GM12875 (cell line): ENCODE measurements around the gene LY6G6C.

Experiments used
- H3K4me3 ChIP-seq: one replicate; pipeline ENCODE4 v1.5.1; 2011; ENCODE audit warnings: low read depth, low read length, control low read depth
- TF ChIP-seq, protein P1 (sequence below): IDR thresholded peaks from 2 replicates; pipeline ENCODE4 v1.5.1; 2011; ENCODE audit warnings: low read depth, mild to moderate bottlenecking, control low read depth, inconsistent platforms, low read length, moderate library complexity, borderline replicate concordance; ENCODE audit not compliant: insufficient read depth

The LY6G6C gene

DNA sequence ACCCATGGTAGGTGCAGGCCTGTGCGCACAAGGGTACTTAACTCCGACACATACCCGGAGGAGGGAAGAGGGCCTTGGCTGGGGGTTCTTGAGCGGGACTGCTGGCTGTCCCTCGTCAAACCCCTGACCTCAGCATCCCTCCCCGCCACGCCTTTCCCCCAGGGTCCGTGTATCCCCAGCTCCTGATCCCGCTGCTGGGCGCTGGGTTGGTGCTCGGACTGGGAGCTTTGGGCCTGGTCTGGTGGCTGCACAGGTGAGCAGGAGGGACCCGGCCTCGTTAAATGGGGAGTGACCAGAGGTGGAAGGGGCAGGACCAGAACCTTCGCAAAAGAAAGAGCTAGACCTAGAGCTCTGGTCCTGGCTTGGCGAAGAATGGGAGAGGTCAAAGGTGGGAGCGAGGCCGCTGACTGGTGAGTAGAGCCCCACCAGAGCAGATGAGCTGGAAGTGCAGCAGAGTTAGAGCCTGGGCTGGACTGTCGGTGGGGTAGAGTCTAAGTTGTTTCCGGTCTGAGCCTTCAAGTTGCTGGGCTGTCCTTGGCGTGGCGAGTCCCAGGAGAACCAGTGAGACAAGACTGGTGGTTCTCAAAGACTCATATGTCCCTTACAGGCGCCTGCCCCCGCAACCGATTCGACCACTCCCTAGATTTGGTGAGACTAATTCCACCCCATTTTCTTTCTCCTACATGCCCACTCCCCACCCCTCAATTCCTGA lies 2.6 kb upstream of the LY6G6C start:
- TF ChIP-seq, protein P1, sequence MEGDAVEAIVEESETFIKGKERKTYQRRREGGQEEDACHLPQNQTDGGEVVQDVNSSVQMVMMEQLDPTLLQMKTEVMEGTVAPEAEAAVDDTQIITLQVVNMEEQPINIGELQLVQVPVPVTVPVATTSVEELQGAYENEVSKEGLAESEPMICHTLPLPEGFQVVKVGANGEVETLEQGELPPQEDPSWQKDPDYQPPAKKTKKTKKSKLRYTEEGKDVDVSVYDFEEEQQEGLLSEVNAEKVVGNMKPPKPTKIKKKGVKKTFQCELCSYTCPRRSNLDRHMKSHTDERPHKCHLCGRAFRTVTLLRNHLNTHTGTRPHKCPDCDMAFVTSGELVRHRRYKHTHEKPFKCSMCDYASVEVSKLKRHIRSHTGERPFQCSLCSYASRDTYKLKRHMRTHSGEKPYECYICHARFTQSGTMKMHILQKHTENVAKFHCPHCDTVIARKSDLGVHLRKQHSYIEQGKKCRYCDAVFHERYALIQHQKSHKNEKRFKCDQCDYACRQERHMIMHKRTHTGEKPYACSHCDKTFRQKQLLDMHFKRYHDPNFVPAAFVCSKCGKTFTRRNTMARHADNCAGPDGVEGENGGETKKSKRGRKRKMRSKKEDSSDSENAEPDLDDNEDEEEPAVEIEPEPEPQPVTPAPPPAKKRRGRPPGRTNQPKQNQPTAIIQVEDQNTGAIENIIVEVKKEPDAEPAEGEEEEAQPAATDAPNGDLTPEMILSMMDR: no peak
- no peak overlapping the region for H3K4me3 ChIP-seq

DNA sequence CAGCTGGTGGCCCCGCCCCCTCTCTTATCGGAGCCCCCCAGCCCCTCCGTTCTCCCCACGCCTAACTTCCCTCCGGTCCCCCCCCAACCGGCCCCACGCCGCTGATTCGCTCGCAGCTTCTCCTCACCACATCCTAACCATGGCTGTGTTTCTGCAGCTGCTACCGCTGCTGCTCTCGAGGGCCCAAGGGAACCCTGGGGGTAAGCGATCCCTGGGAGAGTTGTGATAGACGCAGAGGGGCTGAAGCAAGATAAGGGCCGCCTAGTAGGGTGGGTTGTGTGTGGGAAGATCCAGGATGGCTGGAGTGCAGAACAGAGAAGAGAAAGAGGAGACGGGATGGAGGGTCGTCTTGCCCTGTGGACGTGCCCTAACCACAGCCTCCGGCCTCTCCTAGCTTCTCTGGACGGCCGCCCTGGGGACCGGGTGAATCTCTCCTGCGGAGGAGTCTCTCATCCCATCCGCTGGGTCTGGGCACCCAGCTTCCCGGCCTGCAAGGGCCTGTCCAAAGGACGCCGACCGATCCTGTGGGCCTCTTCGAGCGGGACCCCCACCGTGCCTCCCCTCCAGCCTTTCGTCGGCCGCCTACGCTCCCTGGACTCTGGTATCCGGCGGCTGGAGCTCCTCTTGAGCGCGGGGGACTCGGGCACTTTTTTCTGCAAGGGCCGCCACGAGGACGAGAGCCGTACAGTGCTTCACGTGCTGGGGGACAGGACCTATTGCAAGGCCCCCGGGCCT lies 1.9 kb upstream of the LY6G6C start, which contains the start of gene MPIG6B:
Gene MPIG6B (plus strand): TSS at position 129 of the 735 bp plus-strand sequence. CDS start 11 bp downstream, at position 140.
- H3K4me3 ChIP-seq: no peak within 1 kb of the TSS
- TF ChIP-seq, protein P1: no peak

DNA sequence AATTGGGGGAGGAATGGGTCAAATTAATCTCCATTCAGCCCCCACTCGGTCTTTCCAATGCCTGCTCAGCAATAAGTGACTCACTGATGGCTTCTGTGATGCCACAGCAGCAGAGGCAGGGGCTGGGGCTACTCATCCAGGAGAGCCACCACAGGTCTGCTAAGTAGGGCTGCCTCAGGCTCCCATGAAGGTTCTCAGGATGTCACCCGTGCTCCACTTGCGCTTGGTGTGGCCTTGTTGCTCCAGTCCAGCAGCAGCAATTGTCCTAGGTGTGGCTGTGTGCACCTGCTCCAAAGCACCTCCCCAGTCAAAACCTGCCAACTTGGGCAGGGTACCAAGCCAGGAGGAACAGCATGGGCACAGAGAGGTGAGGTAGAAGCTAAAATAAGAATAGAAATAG lies 627 bp upstream of the LY6G6C start:
- TF ChIP-seq, protein P1: no peak
- no peak overlapping the region for H3K4me3 ChIP-seq

DNA sequence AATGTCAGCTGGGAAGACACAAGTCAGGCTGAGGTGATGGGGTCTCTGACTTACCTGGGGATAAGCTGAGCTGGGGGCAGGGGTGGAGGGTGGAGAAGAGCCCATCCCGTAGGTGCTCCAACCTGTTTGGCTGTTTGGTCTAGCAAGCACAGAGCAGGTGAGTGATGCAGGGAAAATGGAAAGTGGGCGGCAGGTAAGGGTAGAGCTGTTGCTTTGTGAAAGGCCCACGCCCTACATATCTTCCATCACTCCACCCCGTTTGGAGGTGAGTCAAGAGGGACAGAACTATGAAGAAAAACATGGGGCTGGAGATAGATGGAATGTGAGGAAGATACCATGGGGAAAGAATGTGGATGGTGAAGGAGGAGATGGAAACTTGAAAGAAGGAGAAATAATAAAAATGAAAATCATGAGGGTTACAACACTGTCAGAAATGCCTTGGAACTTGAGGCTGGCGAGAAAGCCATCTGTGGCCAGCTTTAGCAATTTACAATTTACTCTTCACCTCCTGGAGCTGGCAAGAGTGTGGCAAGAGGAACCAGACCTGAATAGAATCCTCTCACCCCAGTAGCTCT lies 1.3 kb downstream of the LY6G6C start:
- H3K4me3 ChIP-seq: no peak overlapping the region
- TF ChIP-seq, protein P1: no peak

GRCh38 chr6:31719001-31719400 lies 2.5 kb downstream of the LY6G6C start:
- TF ChIP-seq, protein P1: no peak

GRCh38 chr6:31718265-31718664 lies 3.3 kb downstream of the LY6G6C start:
- no peak overlapping the region for H3K4me3 ChIP-seq
- TF ChIP-seq, protein P1: no peak

More at GRCh38 chr6:31719001-31719400, 2.5 kb downstream of the LY6G6C start:
- no peak overlapping the region for H3K4me3 ChIP-seq
